Measurements from ENCODE around the gene CX3CR1.

The CX3CR1 gene

DNA sequence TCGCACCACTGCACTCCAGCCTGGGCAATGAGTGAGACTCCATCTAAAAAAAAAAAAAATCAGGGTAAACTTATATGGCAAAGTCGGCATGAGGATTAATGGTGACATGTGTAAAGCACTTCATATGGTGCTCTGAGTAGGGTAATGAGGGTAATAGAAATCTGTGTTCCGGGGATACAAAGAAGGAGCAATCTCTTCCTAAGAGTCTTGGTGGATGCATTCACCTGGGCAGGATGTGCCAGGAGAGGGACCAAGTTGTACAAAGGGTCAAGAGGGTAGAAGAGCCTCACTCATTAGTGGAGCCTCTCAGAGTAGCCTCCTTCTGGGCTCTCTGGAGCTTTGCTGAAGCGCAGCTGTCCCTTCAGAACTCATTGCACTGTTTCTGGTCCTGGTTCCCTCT lies 9.3 kb upstream of the CX3CR1 start:
- TF ChIP-seq CTBP1 (IDR thresholded peaks at IDR 0.05; ENCODE audit: borderline replicate concordance) (no peak), TARDBP (IDR thresholded peaks at IDR 0.05) (no peak), ARNT (IDR thresholded peaks at IDR 0.05) (no peak), FOXM1 (IDR thresholded peaks at IDR 0.05; ENCODE audit: borderline replicate concordance) (no peak), FOXA1 (IDR thresholded peaks at IDR 0.05) (no peak)
- TF ChIP-seq, protein P1, sequence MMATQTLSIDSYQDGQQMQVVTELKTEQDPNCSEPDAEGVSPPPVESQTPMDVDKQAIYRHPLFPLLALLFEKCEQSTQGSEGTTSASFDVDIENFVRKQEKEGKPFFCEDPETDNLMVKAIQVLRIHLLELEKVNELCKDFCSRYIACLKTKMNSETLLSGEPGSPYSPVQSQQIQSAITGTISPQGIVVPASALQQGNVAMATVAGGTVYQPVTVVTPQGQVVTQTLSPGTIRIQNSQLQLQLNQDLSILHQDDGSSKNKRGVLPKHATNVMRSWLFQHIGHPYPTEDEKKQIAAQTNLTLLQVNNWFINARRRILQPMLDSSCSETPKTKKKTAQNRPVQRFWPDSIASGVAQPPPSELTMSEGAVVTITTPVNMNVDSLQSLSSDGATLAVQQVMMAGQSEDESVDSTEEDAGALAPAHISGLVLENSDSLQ (IDR thresholded peaks at IDR 0.05), result no peak
- no peak for DNase-seq (ENCODE audit: extremely low spot score)
- ChIA-PET POLR2A (interaction anchor here (1.0 to 1.7 kb wide), 2 partner anchors 99 to 158 kb away, joined by 4 read pairs; no protein-coding TSS in a partner anchor), CTCF (interaction anchor here (0.5 to 3.7 kb wide), 27 partner anchors 9 to 811 kb away, joined by 3 to 87 read pairs (median 7); partner anchors contain the start of genes CX3CR1, GORASP1, TTC21A and XIRP1)

DNA sequence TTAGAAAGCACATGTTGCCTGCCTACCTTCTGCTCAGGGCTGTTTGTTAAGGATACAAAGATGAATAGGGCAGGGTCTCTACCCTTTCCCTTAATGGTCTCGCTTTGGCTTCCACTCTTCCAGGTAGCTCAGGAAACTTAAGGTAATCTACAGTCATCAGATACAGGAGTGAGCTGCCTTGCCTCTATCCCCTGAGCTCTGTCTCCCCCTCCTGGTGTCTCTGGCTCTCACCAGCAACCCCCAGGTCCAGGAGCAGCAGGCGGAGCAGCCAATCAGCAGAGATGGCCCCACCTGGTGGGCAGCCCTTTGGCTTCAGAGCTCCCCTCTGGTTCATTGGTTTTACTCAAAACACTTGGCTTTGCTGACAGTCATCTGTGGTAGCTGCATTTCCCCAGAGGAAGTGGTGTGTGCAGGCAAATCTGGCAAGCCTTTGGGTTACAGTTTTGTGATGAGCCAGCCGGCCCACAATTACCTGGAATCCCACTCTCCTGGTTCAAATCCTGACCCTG lies 8.5 kb upstream of the CX3CR1 start:
- POLR2A ChIA-PET, result interaction anchor here (0.7 to 1.7 kb wide), 4 partner anchors 83 to 157 kb away, joined by 3 to 4 read pairs (median 4); no protein-coding TSS in a partner anchor
- peak; percentile 89 for DNase-seq (ENCODE audit: extremely low spot score)
- CTCF ChIA-PET, result interaction anchor here (0.5 to 3.7 kb wide), 33 partner anchors 8 to 811 kb away, joined by 3 to 87 read pairs (median 6); partner anchors contain the start of genes CX3CR1, GORASP1, TTC21A and XIRP1
- TF ChIP-seq, protein P1 (IDR thresholded peaks at IDR 0.05), result peak; percentile 95
- no peak for TF ChIP-seq HDGF (IDR thresholded peaks at IDR 0.05; ENCODE audit: borderline replicate concordance)
- no peak for TF ChIP-seq BHLHE40 (IDR thresholded peaks at IDR 0.05; ENCODE audit: borderline replicate concordance)
- TF ChIP-seq NFRKB (IDR thresholded peaks at IDR 0.05), result no peak
- no peak for TF ChIP-seq L3MBTL2 (conservative IDR thresholded peaks at IDR 0.05)

DNA sequence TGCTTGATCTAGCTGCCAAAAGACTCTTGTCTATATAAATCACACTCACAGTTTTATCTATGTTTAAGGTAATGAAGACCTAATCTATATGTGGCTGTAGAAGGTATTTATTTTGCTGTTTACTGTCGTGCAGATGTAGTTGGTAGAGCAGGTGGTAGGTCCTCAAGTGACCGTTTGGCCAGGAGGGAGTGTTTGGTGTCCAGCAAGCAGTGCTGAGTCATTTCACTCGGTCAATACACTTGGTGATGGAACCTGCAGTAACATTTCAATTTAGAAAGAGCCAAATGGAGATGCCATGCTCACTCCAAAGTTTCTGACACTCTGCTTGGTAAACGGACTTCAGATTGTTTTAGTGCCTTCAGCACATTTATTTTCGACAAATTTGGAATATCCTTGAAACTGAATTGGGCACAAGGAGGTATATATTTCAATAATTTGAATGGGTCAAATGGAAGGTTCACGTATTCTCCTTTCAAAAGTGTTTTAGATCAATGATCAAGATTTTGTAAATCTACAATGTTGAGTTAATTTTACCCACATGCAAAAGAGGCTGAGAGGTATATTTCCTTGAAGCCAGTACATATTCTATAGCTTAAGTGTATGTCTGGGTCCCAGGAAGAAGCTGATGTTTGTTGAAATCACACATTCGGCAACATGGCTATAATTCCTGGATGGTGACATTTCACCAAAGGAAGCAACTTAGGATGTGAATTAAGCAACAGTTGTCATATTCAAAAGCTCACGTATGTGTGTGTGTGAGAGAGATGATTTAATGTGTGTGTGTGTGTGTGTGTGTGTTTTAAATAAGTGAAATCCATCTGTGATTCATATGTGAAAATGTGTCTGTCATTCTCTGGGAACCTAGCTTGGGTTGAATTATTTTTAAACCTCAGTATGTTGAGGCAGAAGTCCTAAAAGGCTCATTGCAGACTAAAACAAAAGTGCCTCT lies 7.7 kb upstream of the CX3CR1 start:
- no peak for DNase-seq (ENCODE audit: extremely low spot score)
- CTCF ChIA-PET, result interaction anchor here (0.7 to 3.7 kb wide), 30 partner anchors 7 to 450 kb away, joined by 3 to 87 read pairs (median 6); partner anchors contain the start of genes CX3CR1, GORASP1, TTC21A and XIRP1
- POLR2A ChIA-PET, result interaction anchor here (0.8 to 1.7 kb wide), 3 partner anchors 96 to 156 kb away, joined by 3 to 4 read pairs (median 4); no protein-coding TSS in a partner anchor
- TF ChIP-seq L3MBTL2 (conservative IDR thresholded peaks at IDR 0.05) (no peak), ELF4 (IDR thresholded peaks at IDR 0.05) (no peak), ZNF384 (IDR thresholded peaks at IDR 0.05) (no peak), SUZ12 (IDR thresholded peaks at IDR 0.05) (no peak), TARDBP (IDR thresholded peaks at IDR 0.05) (no peak)

DNA sequence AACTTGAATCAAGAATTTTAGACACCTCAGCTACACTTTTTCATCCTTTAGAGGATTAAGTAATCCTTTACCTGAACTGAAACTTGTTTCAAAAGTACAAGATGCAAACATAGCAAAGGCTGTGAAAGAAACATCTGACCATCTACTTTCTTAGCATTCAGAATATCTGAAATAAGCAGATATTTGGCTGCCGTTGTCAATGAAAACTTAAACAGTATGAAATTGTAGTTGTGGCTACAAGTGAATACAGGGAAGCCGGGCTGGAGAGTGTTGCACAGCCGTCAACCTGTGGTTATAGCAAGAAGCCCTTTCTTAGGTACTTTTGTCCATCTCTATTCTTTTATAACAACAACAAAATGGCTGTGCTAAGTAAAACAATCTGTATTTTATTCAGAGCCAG lies 6.9 kb upstream of the CX3CR1 start:
- CTCF ChIA-PET, result interaction anchor here (1.4 to 3.7 kb wide), 5 partner anchors 9 to 161 kb away, joined by 4 to 87 read pairs (median 9); partner anchors contain the start of gene XIRP1
- TF ChIP-seq LEF1 (IDR thresholded peaks at IDR 0.05; ENCODE audit: borderline replicate concordance) (no peak), TARDBP (IDR thresholded peaks at IDR 0.05) (no peak), HDGF (IDR thresholded peaks at IDR 0.05; ENCODE audit: borderline replicate concordance) (no peak), NFRKB (IDR thresholded peaks at IDR 0.05) (no peak), SP1 (IDR thresholded peaks at IDR 0.05) (no peak), BHLHE40 (IDR thresholded peaks at IDR 0.05; ENCODE audit: borderline replicate concordance) (no peak), FOXK2 (IDR thresholded peaks at IDR 0.05) (no peak), SUZ12 (IDR thresholded peaks at IDR 0.05) (no peak), ZNF384 (IDR thresholded peaks at IDR 0.05) (no peak), FOXA1 (IDR thresholded peaks at IDR 0.05) (no peak), ARNT (IDR thresholded peaks at IDR 0.05) (no peak), L3MBTL2 (conservative IDR thresholded peaks at IDR 0.05) (no peak), FOXM1 (IDR thresholded peaks at IDR 0.05; ENCODE audit: borderline replicate concordance) (no peak)
- TF ChIP-seq, protein P1 (IDR thresholded peaks at IDR 0.05), result no peak
- DNase-seq (ENCODE audit: extremely low spot score), result no peak
- POLR2A ChIA-PET, result no interaction called here

DNA sequence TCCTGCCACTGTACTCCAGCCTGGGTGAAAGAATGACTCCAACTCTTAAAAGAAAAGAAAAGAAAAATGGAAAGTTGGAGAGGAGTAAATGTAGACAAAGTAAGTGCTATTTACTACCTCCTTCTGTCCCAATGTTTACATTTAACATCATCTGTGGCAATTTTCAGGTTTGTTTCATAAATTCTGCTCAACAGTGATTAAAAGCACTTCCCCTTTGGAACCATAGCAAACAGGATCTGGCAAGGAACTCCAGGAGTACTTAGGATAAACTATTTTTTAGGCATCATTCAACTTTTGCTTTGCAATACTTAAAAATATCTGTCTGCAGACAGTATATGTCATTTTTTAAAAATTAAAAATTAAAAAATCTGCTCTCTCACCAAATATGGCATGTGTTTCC lies 5.5 kb upstream of the CX3CR1 start:
- TF ChIP-seq, protein P1 (IDR thresholded peaks at IDR 0.05), result no peak
- TF ChIP-seq TARDBP (IDR thresholded peaks at IDR 0.05) (no peak), NFRKB (IDR thresholded peaks at IDR 0.05) (no peak), L3MBTL2 (conservative IDR thresholded peaks at IDR 0.05) (no peak), SUZ12 (IDR thresholded peaks at IDR 0.05) (no peak), ZNF384 (IDR thresholded peaks at IDR 0.05) (no peak), ELF4 (IDR thresholded peaks at IDR 0.05) (no peak), SP1 (IDR thresholded peaks at IDR 0.05) (no peak), HDGF (IDR thresholded peaks at IDR 0.05; ENCODE audit: borderline replicate concordance) (no peak), FOXA1 (IDR thresholded peaks at IDR 0.05) (no peak), CTBP1 (IDR thresholded peaks at IDR 0.05; ENCODE audit: borderline replicate concordance) (no peak), BHLHE40 (IDR thresholded peaks at IDR 0.05; ENCODE audit: borderline replicate concordance) (no peak), LEF1 (IDR thresholded peaks at IDR 0.05; ENCODE audit: borderline replicate concordance) (no peak), FOXM1 (IDR thresholded peaks at IDR 0.05; ENCODE audit: borderline replicate concordance) (no peak), ARNT (IDR thresholded peaks at IDR 0.05) (no peak), FOXK2 (IDR thresholded peaks at IDR 0.05) (no peak)
- ChIA-PET POLR2A (no interaction called here), CTCF (interaction anchor here (1.4 kb wide), 1 partner anchor 159 kb away, joined by 4 read pairs; no protein-coding TSS in a partner anchor)
- DNase-seq (ENCODE audit: extremely low spot score), result no peak
